ENCODE results near the gene SLCO3A1.

The SLCO3A1 gene

DNA sequence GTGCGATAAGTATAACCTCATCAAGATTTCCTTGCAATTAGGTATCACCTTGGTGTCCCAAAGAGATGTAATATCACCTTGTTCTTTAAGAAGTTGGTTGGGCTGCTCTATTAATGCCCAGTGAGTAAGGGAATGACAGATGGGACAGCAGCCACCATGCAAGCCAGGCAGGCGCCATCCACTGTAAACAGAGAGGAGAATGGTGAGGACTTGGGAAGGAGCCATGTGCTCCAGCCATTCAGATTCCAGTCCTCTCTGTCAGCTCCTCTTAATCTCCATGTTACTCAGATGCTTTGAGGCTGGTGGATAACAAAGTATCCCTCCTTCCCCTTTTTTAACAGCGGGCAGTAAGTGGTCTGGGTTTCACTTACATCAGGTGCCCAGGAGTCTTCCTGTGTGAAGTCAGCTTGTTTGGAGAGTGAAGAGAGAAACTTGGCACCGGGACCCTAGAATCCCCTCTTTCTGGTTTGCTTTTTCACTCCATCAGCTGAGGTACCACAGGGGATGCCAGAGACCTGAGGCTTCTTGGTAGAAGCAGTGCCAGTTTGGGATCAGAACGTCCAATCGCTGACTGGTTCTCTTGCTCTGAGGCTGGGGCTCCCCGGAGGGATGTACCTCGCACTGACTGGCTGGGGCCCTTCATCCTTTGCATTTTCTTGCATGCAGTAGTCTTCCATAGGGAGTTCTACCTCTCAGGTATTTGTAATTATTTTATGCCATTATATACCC lies 29.5 kb downstream of the SLCO3A1 start:
- no peak for DNase-seq (ENCODE audit: low spot score)

DNA sequence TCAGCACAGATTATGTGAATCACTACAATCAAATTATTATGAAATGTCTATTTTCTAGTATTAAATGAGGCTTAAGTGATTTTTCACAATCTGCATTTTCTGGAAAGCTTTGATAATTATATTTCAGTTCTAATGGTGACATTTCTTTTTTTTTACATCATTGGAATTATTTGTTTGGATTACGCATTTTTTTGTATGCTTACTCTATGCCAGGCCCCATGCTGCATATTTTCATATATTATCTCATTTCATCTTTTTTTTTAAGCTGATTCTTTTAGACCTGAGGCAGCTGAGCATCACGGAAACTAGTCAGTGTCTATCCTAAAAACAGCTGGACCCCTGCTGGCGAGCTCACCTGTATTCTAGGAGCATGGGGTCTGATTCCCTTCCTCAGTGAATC lies 31.1 kb downstream of the SLCO3A1 start:
- DNase-seq (ENCODE audit: low spot score) = no peak

DNA sequence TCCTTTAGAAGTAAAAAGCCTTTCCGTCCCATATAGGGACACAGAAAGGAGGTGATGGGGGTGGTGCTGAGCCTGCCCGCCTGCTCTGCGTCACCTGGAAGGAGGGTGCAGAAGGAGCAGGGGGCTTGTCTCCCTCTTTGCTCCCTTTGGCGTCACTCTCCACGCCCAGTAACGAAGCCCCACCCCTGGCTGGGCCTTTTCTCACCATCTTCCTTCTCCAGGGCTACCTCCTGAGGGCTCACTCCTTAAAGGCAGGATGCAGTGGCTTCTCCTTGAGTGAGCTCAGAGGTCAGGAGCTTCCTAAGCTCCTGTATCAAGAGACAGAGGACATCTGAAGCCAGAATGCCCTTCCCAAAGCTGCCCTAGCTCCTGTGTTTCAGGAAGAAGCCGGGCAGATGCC lies 31.5 kb downstream of the SLCO3A1 start:
- no peak for DNase-seq (ENCODE audit: low spot score)

DNA sequence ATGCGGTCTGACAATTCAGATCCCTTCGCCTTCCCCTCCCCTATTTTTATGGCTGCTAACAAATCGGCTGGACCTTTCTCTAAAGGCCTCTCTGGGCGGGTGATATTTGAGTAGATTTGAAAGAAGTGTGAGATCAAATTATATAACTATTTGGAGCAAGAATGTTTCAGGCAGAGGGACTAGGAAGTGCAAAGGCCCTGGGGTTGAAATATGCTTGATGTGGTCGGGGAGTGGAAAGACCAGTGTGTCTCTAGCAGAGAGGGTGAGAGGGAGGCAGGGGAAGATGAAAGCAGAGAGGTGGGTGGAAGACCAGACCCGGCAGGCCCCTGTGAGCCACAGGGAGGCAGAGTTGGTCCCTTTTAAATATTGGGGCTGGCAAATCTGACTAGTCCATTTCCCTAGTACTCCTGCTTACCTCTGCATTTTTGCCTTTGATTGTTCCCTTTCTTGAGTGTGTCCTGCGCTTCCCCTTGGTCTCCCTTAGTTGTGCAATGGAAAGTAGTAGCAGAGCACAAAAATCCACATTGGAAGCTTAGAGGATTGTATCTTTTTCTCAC lies 32.3 kb downstream of the SLCO3A1 start:
- no peak for DNase-seq (ENCODE audit: low spot score)

DNA sequence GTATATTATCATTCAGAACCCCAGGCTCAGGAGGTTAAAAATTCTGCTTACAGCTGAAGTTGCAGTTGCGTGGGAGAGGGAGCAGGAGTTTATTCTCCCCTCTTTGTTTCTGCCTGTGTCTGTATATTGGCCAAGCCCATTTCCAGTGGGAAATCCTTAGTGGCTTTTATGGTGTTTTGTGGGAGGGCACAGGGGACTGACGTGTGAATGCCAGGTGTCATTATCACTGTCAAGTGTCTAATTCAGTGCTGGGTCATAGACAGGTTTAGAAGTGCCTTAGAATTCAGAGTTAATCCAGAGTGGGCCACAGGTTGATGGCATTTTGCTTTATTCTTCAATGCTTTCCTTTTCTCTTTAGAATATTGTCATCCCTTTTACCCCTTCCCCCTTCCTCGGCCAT lies 33.4 kb downstream of the SLCO3A1 start:
- no peak for DNase-seq (ENCODE audit: low spot score)

DNA sequence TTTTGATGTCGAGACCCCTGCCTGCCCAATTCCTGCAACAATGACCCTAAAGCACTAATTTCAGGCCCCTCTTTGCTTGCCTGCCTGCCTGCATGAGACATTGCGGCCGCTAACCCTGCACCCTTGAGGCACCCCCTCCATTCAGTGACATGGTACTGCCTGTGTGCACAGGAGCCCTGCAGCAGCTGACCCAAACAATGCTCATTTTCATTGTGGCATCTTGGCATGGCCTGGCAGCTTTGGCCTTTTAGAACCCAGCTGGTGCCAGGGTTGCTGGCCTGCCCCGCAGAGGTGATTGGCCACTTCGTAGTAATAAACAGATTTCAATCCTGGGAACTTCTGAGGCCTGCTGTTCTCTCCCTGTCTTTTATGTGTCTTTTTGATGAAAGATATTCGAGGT lies 33.8 kb downstream of the SLCO3A1 start:
- DNase-seq (ENCODE audit: low spot score) = no peak

DNA sequence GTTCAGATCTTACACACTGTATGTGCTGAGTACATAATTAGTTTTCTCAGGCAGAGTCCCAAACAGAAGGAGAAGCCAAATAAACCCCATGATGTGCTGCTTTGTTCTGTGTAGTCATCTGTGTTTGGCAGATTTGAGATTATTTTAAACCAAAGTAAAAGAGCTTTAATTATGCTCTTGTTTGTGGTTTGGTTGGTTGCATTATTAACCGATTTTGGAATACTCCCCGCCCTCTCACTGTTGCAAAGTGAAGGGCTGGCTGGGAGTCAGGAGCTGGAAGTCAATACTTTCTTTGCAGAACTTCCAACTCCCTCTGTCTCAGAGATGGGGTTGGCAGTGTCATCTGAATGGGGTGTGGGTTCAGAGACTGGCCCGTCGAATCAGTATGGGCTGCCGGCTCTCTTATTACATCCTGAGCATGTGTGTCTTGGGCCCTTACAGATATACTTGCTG lies 34.4 kb downstream of the SLCO3A1 start:
- DNase-seq (ENCODE audit: low spot score) = no peak

DNA sequence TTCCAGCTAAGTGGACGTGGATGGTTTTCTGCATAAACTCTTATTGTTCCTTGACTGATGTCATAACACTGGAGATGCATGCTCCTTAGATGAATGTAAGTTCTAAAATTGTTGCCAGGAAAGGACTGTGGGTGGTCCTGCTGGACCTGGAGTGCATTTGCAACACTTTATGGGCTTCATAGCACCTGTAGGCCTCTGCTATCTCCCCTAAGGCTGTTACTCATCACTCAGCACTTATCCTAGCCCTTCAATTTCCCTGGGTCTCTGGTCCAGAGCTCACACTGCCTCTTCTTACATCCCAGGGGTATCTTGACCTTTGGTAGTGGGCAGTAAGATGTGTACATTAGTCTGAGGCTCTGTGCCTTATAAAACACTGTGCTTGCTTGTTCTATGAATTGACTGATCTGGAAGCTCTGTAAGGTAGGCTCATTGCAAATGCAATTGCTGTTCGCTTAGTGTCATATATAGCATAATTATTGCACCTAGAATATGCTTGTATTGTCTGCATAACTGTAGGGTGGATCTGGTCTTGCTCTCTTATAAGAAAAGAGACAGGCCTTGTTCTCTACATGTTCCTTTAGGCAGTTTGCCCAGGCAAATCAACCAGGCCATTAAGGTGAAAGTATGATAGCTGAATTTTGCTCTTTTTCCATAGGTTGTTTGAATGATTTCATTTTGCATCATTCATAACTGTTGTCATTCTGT lies 35.8 kb downstream of the SLCO3A1 start:
- no peak for DNase-seq (ENCODE audit: low spot score)

DNA sequence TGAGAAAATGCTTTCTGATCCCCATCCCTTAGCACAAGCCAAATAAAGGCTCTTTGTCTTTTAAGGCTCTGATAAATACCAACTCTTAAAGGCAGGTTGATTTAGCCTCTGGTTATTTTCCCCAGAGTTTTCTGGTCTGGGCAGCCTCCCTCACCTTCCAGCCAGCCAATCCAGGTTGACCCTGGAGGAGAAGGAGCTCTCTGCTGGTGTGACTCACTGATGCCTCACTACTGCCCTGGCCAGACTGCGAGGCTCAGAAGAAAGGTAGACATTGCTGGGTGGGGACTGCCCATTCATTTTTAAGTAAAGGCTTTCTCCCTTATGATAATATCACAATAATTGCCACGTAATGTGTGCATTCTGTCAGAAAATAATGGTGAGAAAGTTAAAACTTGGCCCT lies 37.1 kb downstream of the SLCO3A1 start:
- peak; percentile 8 for DNase-seq (ENCODE audit: low spot score)

DNA sequence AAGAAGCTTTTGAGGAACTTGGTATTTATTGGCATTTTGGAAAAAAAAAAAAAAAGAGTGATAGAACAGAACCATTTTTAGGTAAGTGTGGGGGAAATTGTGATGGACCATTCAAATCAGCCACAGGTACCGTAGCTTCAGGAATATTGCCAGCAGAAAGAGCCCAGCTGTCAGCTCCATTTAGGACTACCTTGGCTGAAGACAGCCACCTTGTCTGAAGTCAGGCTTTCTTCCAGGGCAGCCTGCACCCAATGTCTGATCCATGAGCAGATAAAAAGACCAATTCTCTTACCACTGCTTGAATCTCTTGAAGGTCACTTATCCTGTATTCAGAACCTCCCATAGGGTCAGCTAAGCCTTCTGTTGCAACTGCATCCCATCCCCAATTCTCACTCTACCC lies 37.6 kb downstream of the SLCO3A1 start:
- no peak for DNase-seq (ENCODE audit: low spot score)

DNA sequence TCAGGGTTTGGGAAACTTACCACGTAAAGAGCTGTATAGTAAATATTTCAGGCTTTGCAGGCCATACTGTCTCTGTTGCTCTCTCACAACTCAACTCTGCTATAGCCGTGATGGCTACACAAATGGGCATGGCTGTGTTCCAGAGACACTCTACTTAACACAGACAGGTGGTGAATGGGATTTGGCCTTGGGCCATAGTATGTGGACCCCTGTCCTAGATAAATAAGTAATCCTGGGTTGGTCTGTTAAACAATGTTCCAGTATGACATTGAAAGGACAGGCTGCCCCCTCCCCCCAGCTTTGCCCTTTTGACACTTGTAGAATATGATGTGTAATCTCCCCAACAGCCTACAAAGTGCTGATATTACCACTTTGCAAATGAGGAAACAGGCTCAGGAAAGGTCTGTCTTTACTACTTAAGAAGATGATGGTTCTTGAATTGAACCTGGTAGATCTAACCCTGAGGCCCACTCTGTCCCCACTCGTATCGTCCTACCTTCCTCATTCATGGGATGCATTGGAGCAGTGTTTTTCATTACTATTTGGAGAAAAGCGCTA lies 38.4 kb downstream of the SLCO3A1 start:
- DNase-seq (ENCODE audit: low spot score) = no peak

DNA sequence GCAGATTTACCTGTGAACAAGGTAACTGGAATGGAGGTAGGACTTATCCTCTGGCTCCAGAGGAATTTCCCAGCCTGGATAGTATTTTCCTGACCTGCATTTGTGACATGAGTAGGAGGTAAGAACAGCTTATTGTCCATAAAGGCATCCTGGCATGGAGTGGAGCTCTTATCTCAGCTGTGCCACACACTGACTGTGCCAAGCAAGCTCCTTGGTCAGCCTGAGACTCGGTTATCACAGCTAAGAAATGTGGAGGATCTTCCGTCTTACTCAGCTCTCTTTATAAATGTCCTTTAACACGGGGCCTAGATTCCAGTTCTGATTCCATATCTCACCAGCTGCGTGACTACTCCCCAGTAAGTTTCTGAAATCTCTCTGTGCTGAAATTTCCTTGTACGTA lies 38.9 kb downstream of the SLCO3A1 start:
- no peak for DNase-seq (ENCODE audit: low spot score)

DNA sequence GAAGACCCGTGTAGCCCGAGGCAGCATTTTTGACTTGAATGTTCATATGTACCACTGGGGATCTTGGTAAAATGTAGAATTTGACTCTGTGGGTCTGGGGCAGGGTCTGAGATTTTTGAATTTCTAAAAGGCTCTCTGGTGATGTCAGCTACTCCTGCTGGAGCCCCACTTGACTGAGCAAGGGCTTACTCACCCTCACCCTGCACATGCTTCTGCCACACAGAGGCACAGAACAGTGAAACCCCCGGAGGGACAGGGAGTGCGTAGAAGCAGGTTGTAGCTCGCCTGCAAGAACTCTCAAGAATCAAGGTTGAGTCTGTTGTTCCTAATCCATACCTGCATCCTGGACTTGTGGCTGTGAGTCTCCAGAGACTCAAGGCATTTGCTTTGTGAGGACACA lies 41.1 kb downstream of the SLCO3A1 start:
- DNase-seq (ENCODE audit: low spot score) = no peak

DNA sequence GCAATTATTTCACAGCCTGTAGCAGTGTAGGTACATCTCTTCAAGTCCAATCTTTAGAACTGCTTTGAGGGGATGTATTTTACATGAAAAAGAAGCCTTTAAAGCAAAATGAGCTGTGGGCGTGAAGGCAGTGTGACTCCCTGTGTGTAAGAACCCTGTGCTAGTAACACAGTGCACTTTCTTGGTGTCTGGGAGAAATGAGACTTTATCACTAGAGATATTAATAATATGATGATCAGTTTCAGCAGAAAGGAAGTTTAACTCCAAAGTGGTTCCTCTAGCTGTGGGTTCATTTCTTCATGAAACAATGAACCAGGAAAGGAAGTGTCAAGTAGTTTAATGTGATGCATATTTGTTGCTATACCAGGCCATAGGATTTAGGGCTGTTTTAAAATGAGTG lies 41.5 kb downstream of the SLCO3A1 start:
- DNase-seq (ENCODE audit: low spot score) = no peak

DNA sequence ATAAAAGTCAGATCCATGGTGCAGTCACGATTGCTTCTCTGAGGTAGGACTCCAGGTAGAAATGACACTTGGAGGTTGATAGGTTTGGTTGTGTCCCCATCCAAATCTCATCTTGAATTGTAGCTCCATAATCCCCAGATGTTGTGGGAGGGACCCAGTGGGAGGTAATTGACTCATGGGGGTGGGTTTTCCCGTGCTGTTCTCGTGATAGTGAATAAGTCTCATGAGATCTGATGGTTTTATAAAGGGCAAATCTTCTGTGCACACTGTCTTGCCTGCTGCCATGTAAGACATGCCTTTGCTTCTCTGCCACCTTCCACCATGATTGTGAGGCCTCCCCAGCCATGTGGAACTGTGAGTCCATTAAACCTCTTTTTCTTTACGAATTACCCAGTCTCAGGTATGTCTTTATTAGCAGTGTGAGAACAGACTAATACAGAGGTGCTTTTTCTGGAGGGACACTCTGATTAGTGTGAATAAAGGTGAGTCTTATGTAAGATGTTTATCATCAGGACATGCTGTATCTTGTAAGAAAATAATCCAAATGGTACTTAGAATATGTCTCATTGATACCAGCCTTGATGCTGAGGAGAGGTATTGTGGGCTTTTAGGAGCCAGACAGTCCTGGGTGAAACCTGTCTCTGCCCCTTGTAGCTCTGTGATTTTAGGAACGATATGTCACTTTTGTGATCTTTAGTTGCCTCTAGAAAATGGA lies 43.0 kb downstream of the SLCO3A1 start:
- DNase-seq (ENCODE audit: low spot score) = no peak

DNA sequence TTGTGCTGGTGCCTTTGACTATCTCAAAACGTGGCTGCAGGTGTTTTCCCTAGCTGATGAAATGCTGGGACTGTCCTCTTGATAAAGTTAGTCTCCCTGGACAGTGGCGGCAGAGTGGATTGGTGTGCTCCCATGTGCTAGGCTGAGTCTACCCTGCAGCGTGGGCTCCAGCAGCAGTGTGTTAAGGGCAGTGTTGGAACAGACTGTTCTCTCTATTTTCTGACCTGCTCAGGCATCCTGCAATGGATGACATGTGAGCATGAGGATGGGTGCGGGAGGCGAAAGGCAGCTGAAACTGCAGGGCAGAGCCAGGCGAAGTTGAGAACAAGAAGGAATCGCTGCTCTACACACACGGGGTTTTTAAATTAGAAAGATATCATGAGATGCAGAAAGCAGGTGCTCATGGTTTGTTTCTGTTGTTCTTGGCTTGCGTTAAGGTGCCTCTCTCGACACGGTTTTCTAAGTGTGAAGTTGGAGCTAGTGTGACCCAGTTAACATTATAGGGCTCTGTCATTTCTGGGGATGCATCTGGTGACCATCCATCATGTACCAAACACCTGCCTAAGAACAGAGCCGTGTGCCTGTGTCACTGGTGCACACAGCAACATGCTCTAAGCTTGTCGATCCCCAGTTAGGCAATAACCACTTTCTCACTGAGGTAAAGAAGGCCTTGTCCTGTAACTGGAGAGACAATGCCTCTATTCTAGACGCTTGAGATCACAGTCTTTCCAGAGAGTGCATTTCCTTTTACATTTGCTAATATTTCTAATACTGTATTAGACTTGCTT lies 44.3 kb downstream of the SLCO3A1 start:
- no peak for DNase-seq (ENCODE audit: low spot score)

DNA sequence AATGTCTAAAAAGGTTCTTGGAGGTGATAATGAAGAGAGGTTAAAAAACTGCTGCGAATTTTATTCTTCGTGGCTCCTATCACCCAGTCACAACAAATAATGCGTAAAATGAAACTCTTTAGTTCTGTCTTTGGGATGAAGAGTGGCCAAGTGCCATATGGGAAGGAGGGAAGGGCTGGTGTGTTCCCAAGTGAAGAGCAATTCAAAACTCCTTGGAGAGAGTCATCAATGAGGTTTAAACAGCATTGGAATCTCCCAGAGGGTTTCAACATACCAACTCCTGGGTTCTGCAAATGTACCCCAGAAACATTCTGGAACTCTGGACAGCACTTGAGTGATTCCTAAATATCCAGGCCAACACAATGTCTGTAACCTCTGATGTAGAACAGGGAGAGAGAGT lies 45.3 kb downstream of the SLCO3A1 start:
- no peak for DNase-seq (ENCODE audit: low spot score)

DNA sequence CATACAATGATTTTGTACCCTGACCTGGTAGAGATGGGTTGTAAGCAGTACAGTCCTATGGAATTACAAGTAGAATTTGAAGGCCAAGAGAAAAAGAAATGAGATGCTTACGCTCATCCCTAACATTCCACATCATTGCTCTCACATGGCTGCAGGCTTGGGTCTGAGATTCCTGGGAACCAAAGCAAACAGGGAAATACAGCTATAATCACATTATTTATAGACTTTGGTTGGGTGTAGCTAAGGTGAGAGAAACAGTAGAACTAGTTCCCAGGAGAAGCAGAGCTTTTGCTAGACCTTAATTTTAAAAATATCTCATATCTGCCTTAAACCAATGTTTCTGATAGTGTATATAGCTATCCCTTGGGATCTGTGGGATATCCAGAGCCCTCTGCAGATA lies 51.4 kb downstream of the SLCO3A1 start:
- no peak for DNase-seq (ENCODE audit: low spot score)

DNA sequence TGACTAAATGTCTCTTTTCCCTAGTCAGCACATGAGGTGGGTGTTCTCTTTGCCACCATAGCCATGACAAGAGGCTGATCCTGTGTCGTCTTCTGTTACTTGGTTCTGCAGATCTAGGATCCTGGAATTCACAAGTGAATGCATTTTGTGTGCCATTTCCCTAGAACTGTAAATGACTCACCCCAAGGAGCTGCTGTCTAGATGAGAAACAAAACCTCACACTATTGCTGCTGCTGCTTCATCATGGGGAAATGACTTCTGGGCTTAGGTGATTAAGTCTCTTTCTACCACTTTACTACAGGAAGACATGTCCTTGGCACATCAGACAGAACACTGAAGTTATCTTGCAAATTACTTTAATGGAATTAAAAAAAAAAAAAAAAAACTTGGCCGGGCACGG lies 54.9 kb downstream of the SLCO3A1 start:
- DNase-seq (ENCODE audit: low spot score) = no peak

DNA sequence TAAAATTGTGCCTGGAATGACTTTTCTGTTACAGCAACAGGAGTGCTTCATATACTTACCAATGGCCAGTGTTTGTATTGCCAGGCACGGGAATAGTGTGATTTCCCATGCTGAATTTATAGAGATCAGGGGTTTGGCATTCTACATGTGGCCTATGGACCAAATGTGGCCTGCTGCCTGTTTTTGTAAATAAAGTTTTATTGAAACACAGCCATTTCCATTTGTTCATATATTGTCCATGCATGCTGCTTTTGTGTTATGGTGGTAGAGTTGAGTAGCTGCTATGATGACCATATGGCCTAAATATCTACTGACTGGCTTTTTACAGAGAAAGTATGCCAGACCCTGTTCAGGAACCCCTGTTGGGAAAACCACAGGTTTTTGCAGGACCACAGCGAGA lies 55.6 kb downstream of the SLCO3A1 start:
- no peak for DNase-seq (ENCODE audit: low spot score)

DNA sequence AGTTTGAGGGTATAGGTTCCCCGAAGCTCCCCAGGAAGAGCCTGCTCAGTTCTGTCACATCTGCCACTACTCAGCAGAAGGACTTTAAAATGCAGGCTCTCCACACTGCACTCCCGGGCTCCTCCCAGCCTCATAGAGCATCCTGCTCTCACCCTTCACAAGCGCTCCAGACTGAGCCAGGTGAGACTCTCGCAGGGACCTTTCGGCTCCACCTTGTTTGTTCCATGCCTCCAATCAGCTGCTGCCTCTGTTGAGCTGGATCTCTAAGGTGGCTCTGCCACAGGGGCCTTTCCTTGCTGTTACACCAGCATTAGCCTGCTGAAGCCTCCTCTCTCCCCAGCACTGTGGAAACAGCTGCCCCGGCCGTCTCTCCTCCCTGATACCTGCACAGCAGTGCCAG lies 56.1 kb downstream of the SLCO3A1 start:
- DNase-seq (ENCODE audit: low spot score) = no peak

DNA sequence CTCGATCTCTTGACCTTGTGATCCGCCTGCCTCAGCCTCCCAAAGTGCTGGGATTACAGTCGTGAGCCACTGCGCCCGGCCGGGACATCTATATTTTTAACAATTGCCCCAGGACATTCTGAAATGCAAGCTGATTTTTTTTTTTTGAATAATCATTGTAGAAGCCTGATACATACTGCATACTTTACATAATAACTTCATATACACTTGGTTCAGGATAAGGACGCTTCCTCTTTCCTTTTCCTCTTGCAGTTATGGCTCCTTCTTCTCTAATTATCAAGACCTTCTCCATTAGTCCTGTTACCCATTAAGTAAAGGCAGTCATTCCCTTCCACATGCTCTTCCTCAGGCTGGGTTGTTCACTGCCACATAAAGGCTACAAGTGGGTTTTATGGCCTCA lies 58.3 kb downstream of the SLCO3A1 start:
- DNase-seq (ENCODE audit: low spot score) = no peak
